HT-29 (cell line): ENCODE data around the gene TOMM7. TPM values are rescaled to one million over a fixed set of nuclear protein-coding genes. Genes with fewer than 3 reads are reported as not detected.

Experiments
- DNase-seq: peaks from one replicate; pipeline ENCODE4 v3.0.0-alpha.2; 2015; ENCODE audit warnings: low spot score
- total RNA-seq: library from RNA; depleted of rRNA; stranded (reverse); fragments of >200 nt; shearing (Covaris generic); gene quantifications from 2 replicates; pipeline ENCODE4 v1.2.3, GENCODE V29; 2014; rRNA removed

The TOMM7 gene
- total RNA-seq = 137 and 151 TPM in 2 replicates

DNA sequence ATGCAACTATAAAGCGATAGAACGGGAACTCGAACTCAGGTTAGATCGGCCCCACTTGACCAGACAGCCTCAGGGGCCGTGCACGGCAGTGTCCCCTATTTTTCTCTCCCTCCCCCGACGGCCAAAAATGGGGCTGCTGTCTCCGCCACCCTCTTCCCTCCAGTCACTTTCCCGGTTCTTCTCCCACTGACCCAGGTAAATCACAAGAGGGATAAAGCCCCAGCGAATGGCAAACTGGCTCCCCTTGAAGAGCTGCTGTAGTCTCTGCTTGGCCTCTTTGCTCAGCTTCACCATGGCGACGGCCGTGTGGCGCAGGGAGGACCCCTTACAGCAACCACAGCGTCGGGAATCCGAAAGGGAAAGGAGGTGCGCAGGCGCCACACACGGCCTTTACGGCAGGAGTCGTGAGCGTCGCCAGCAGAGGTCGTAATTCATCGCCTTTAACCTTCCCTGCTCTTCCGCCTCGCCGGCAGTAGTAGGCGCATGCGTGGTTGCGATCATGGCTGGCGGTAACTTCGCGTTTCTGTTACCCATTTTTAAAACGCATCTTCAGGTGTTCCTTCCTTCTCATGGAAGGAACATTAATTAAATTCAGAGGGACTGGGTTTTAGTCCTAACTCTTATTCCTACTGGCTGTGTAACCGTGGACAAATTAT lies at the start of gene TOMM7:
TOMM7 (minus strand) TSS at position 364 of the 656 bp plus-strand sequence; CDS start at position 294, 70 bp downstream.
- DNase-seq = peak; percentile 98

DNA sequence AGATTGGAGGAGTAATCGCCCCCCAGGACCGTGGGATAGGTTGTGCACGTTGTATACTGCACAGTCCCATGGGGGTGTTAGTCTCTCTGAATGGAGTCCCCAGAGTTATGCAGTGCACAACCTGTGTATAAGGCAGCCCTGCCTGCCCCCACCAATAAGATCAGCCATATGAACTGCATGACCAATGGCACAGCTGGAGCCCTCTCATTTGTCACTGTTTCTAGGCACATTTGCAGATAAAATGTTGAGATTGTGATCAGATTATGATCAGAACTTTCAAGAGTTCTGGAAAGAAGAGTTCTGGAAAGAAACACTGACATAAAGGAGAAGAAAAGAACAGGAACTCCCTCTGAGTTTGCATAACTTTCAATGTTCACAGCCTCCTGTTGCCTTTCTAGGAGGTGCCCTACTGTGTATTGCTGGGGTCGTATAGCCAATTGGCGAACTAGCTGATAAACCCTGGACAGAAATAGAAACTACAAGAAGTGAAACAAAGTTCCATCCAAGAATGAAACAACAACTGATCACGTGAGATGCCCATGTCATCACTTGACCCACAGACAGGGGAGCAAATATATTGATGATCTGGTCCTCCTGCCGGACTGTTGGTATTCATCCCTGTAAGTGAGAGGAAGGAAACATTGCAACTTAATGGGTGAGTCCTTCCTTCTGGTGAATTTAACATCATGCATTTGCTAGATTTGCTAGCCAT lies 49.6 kb upstream of the TOMM7 start:
- DNase-seq = no peak

DNA sequence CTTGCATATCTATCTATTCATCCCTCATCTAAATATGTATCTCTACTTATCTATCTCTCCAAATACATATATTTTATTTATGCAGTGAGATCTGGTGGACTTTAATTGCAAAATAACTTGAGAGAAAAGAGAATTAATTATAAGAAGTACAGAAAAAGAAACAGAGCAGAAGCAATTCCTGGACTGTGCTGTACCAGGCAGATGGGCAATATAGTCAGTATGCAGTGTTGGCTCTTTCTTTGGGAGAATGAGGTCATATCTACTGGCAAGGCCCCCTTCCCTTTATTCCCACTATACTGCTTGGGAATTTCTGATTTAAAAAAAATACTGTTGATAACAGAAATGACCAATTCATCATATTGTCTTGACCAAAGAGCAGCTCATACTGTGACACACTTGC lies 49.0 kb upstream of the TOMM7 start:
- DNase-seq = no peak

DNA sequence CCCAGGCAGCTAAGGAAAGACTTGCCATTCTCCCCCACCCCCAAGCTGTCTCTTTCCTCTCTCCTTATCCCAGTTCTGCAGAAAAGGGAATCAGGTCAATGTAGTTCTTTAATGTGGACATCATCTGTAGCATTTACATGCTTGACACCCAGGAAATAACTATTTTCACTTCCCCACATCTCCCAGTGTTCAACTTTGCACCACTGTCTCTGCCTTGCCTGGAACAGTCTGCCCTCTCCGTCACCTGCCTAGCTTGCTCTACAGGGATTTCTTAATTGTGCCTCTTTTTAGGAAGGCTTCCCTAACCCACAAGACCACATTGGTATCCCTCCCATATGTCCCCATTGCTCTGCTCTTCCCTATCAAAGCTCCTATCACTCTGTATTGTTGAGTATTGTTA lies 45.9 kb upstream of the TOMM7 start:
- DNase-seq = no peak

DNA sequence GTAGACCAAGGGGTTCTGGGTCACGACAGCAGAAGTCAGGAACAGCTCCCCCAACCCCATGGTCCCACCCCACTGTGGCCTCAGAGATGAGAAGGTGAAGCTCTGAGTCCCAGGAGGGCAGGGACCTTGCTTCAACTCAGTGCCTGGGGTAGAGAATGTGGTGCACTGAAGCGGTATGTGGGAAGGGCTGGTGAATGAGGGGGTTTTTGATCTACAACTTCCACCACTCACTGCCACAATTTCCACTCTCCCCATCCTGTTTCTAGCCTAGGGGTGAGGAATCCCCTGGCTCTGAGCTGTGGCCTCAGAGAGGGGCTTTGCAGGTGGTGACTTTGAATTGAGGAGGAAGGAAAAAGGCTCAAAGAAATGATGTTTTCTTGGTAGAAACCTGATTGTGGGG lies 44.9 kb upstream of the TOMM7 start:
- DNase-seq = no peak

DNA sequence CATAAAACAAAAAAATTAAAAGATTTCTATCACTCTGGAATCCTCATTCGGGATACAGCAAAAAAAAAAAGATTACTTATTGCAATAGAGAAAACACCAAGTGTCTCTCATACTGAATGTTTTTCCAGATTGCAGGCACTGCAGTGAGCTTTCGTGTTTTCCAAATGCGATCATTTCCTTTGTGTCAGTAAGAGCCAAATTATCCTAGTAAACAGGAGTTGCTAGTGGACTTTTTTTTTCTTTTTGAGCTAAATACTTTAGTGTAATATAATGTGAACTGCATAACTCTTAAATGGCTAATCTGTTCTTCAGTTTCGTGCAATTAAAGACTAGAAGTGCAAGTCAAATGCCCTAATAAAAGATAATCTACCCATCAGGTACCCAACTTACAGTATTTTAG lies 44.4 kb upstream of the TOMM7 start:
- DNase-seq = no peak

DNA sequence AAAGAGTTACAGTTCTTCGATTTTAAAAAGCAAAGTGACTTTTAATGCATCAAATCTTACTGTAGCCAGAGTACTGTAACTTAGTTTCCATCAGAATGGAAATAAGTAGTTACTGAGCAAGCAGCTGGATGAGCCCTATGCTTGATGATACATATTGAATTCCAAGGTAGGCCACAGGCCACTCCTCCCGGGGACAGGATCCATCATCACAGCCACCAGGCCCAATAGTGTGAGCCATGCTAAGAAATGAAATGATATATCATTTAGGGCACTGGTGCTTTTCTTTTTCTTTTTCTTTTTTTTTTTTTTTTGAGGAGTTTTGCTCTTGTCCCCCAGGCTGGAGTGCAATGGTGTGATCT lies 42.9 kb upstream of the TOMM7 start:
- DNase-seq = no peak

DNA sequence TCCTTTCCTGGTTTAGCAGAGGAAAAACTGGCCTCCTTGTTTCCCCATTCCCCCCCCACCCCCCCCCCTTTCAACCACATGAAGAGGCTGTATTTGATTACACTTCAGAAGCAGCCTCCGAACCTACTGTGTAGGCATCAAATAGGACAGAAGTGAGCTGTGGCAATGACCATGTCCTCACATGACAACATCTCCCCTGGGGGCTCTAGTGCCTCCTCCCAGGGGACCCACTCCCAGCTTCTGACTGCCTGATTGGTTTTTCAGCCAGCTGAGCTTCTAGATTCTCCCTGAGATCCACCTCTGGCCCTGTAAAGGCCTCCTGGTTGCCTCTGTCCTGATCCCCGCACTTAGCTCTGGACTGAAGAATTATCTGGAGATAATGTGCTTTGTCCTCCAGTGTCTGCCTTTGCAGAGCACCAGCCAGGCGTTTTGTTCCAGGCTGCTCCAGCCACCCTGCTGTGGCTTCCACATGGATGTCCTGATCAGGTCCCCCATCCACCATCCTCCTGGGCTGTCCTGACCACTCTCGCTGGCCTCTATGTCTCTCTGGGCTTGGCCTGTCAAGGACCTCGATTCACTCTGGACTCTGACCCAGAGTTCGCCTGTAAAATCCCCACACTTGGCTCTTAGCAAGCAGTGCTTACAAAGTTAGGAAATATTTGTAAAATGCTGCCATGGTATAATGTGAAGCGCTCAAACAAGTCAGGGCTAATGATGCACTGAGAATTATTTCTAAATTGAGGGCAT lies 42.4 kb upstream of the TOMM7 start:
- no peak for DNase-seq

DNA sequence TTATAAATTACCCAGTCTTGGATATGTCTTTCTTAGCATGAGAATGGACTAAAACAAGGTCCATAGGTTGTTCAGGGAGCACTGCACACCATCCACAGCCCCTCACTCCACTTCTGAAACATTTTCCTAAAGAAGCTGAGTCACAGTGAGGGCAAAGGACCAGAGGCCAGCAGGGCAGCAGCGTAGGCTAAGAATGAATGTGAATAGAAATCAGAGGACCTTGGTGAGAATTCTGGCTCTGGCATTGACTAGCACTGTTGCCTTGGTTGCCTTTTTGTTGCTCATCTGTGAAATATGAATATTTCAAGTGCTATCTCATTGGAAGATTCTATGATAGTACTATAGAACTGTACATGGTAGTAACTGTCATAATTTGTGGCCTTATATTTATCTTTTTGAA lies 41.7 kb upstream of the TOMM7 start:
- no peak for DNase-seq

DNA sequence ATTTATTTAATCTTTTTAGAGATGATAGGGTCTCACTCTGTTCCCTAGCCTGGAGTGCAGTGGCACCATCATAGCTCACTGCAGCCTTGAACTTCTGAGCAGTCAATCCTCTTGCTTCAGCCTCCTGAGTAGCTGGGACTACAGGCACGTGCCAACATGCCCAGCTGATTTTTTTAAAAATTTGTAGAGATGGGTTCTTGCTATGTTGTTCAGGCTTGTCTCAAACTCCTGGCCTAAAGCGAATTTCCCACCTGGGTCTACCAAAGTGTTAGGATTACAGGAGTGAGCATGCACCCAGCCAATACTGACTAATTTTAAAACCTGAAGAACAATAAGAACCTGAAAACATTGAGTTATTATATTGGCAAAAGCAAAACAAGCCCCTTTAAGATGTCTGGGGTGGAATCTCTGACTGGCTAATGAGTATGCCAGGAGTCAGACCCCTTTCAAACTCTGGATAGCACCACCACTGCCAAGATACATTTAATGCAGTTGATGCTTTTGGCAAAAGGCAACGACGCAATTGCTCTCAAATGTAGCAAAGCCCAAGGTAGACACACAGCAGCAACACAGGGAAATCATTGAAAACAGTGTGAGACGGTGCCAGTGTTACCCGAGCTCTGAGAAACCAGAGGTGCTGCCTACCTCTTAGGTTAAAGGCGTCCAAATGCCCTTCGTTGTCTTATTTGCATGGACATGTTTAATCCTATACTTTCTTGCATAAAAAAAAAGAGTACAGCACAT lies 40.7 kb upstream of the TOMM7 start:
- DNase-seq = no peak

DNA sequence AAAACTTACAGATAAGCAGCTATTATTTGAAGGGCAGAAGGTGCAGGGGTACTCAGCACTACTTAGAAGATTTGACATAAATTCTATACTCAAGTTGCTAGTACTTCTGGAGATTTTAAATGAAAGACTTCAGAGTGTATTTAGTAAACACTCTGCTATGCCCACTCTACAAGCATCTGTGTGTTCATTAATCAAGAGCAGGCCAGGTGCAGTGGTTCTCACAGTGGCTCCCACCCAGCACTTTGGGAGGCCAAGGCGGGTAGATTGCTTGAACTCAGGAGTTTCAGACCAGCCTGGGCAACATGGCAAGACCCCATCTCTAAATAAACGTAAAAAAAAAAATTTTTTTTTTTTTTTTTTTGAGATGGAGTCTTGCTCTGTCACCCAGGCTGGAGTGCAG lies 38.9 kb upstream of the TOMM7 start:
- no peak for DNase-seq

DNA sequence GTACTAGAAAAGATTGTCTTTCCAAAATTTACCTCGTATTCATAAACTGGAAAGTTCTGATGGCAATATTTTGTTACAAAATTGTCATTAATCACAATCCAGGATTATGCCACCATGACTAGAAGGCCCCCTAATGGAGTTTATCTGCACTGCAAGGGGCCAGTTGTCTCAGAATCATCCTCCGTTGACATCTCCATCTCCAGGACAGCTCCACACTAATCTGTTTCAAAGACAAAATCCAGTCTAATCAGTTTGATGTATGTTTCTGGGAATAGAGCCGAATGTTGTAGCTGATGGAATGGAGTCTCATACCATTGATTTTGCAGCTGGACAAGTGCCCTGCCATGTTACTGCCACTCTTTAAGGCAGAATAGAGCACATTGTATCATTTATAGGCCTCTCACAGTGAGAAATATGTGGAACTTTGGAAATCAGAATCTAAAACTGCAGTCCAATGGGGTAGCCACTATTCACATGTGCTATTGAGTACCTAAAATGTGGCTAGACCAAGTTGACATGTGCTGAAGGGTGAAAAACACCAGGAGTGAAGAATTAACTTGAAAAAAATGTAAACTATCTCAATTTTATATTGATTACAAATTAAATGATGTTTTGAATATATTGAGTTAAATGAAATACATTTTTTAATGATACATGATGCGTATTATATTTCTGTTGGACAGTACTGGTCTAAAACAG lies 38.3 kb upstream of the TOMM7 start:
- DNase-seq = peak; percentile 19

DNA sequence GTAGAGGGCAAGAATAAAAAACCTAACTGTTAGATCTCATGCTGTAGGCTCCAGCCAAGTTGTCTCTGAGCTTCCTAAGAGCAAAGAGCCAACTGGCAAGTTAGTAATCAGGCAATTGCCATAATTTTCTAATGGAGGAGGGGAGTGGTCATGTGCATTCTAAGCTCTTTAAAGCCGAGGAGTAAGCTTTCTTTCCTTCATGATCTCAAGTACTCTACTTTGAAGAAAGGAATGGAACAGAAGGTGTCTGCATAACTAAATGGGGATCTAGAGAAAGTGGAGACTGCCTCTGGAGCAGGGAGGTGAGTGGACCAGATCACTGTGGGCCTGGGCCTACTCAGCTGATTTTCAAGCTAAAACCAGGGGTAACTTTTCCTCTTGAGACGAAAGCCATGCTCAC lies 37.7 kb upstream of the TOMM7 start:
- no peak for DNase-seq

DNA sequence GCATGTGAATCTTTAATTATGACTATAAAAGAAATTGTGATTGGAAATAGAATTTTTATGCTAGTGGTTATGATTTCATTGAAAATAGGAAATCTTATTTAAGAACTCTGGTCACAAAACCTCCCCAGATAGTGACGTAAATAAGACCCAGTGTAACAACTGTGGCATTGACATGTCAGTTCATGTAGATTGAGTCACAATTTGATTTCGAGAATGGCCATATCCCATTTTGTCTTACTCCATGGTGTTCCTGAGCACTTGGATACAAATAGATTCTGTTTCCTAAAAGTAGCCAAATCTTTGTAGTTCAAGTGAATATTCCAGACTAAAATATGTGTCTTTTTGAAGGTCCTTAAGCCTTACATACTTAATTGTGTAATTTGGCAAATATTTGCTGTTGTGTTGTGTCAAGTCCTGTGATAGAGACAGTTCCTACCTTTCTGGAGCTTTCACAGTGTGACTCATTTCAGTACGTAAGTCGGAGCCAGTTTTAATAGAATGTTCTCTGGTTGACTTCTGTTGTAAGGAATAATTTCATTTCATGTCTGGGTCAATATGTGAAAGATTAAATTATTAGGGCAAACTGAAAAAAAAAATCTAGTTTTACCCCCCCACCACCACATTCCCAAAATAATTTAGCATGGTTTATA lies 37.1 kb upstream of the TOMM7 start:
- no peak for DNase-seq

DNA sequence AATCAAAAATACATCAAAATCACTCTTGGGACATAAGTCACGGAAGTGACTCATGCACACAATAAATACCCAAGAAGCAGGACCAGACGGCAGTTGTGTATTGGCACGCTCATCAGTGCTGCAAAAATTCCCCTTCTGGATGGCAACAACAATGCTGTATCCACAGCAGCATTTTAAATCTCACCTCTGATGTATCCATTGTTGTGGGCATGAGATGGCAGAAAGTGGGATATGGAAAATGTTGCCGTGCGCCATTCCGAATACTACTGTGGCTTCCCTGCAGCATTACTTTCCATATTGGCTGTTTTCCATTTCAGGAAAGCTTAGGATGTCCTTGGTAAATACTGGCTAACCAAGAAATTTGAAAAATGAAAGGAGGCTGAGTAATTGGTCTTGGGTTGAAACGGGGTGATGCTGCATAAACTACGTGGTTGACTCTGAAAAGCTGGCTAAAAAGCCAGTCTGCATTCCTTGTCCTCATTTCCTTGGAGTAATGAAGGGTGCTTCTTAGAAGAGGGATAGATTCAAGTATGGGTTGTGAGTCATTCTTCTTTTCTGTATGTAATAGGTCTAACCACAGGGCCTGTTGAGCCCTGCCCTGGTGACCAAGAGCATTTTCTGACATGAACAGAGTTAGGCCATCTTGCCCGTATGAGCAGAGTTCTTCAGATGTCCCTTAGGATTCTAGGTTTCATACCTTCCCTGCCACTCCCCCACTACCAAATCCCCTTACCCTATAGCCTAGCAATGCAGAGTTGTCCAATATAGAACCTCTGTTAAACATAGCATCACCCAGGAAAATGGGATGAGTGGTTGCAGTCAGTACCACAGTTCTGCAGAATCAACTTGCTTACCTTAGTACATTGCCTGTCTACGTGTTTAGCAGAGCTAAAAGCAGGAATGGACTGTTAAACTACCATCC lies 36.3 kb upstream of the TOMM7 start:
- DNase-seq = no peak

DNA sequence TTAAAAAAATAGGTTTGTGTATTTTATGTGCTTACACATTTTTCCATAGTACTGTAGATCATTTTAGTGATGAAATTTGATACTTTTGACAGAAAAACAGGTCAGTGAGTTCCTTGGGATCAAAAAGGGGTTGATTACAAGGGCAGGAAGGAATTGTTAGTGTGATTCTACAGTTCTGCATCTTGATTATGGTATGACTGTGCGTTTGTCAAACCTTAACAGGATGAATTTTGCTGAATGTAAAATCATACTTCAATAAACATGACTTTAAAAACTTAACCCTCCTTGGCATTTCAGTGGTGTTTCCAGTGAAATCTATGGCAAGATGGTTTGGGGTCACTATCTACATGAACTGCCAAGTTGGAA lies 35.6 kb upstream of the TOMM7 start:
- DNase-seq = no peak

DNA sequence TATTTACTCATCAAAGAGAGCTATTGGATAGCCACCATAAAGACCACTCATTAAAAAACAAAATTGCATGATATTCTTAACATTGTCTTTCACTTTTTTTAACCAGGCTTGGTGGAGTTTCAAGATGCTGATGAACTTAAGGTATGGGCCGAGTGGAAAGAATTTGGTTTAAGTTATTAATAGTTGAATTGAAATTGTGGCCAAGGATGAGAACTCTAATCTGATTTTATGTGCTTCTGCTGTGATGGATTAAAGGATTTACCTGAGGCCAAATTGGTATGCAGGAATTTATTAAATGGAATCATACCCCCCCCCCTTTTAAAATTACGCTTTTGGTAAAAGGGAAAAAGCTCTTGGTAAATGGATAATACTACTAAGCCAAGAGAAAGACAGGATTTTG lies 33.8 kb upstream of the TOMM7 start:
- no peak for DNase-seq

DNA sequence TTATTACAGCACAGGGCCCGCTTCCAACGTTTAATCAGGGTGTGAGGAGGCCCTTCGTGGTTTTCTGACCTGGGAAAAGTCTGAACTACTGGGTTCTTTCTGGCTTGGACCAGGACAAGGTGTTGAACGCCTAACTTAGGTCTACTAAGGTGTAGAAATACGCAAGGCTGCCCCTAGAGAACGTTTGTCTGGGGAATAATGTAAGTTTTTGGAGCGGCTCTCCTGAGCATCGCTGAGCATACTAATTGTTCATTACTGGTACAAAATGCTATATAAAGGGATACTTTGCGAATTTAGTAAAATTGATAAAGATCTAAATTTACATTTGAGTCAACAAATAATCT lies 32.4 kb upstream of the TOMM7 start:
- DNase-seq = no peak

DNA sequence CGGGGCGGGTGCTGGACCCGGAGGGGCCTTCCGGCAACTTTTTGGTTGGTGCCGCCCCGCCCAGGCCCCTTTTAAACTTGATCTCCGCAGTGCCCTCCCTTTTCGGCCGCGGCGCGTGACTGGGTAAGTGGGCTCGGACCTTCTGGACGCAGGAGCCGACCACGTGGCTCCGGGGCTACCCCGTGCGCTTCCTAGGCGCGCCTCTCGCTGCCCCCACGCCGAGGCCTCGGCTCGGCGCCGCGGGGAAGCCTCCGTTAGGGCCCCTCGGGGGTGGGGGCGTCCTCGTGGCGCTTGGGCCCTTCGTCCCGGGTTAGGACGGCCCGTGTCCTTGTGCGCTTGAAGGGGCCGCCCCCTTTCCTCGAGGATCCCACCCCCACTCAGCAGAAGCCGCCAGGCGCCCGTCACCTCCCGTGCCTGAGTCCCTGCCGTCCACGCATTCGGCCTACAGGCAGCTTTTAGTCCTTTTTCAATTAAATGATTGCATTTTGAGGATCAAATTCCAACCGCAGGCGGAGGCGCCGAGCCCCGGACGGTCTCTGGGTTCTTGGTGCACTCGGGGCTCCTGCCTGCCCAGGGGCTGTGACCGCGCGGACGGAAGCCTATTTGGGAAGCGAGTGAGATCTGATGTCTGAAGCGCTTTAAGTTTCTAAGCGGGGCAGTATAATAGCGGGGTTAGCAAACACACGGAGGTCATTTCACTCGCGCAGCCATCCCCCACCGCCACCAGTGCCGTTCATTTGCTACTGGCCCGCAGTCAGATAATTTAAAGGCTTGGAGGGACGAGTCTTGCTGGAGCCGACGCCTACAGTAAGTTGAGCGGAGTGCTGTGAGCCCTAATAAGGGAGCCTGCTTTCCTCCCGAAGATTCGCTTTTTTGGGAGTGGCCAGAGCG lies 31.8 kb upstream of the TOMM7 start:
- DNase-seq = peak; percentile 23
